DND-41 (cell line): ENCODE results near the gene STRN3.
"Not testable (repeated sequence)": the region's sequence is repeated elsewhere in the genome, so short reads cannot be mapped to it uniquely, and the experiment has no call there.

Source experiments
- EZH2 ChIP-seq: IDR thresholded peaks from 3 replicates; pipeline ENCODE4 v1.6.1; 2012; ENCODE audit warnings: borderline replicate concordance, low read depth, mild to moderate bottlenecking, moderate library complexity, low read length, inconsistent platforms; ENCODE audit not compliant: severe bottlenecking
- TF ChIP-seq, protein P1 (sequence below): IDR thresholded peaks from 2 replicates; pipeline ENCODE4 v1.5.1; 2012; ENCODE audit warnings: borderline replicate concordance, low read length, moderate library complexity, mild to moderate bottlenecking; ENCODE audit not compliant: poor library complexity, severe bottlenecking; ENCODE audit errors: extremely low read depth

- TF ChIP-seq, protein P1, sequence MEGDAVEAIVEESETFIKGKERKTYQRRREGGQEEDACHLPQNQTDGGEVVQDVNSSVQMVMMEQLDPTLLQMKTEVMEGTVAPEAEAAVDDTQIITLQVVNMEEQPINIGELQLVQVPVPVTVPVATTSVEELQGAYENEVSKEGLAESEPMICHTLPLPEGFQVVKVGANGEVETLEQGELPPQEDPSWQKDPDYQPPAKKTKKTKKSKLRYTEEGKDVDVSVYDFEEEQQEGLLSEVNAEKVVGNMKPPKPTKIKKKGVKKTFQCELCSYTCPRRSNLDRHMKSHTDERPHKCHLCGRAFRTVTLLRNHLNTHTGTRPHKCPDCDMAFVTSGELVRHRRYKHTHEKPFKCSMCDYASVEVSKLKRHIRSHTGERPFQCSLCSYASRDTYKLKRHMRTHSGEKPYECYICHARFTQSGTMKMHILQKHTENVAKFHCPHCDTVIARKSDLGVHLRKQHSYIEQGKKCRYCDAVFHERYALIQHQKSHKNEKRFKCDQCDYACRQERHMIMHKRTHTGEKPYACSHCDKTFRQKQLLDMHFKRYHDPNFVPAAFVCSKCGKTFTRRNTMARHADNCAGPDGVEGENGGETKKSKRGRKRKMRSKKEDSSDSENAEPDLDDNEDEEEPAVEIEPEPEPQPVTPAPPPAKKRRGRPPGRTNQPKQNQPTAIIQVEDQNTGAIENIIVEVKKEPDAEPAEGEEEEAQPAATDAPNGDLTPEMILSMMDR: peak; percentile 68
- TF ChIP-seq EZH2: not testable (repeated sequence)
Measured at GRCh38 chr14:30980106-30980704, 46.0 kb downstream of the STRN3 start.
